LHCN-M2 (cell line): Measurements from ENCODE around the gene TNFSF13B. TPM values are rescaled to one million over a fixed set of nuclear protein-coding genes. Genes with fewer than 3 reads are reported as not detected.
"Not testable (repeated sequence)": the region's sequence is repeated elsewhere in the genome, so short reads cannot be mapped to it uniquely, and the experiment has no call there.

ENCODE experiments used
- DNase-seq: peaks from one replicate; pipeline ENCODE4 v3.0.0-alpha.2; 2012; ENCODE audit warnings: low read depth
- polyA plus RNA-seq: library from polyadenylated mRNA; unstranded; fragments of >200 nt; gene quantifications from one replicate; pipeline ENCODE4 v1.2.1, GENCODE V29; 2012; ENCODE audit warnings: missing spikeins
- total RNA-seq: library from RNA; depleted of rRNA; stranded (reverse); fragments of >200 nt; gene quantifications from 2 replicates; pipeline ENCODE4 v1.2.3, GENCODE V29; 2014; rRNA removed

TNFSF13B gene, protein sequence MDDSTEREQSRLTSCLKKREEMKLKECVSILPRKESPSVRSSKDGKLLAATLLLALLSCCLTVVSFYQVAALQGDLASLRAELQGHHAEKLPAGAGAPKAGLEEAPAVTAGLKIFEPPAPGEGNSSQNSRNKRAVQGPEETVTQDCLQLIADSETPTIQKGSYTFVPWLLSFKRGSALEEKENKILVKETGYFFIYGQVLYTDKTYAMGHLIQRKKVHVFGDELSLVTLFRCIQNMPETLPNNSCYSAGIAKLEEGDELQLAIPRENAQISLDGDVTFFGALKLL
- total RNA-seq: 4.4 and 7.2 TPM in 2 replicates
- polyA plus RNA-seq: 0.41 TPM

- DNase-seq: peak; percentile 79
Observed at GRCh38 chr13:108269601-108270328, at the start of gene TNFSF13B. TSS of gene TNFSF13B (plus strand) at chr13:108269718. CDS start at chr13:108269896, 178 bp downstream.

- DNase-seq: no peak
Observed at GRCh38 chr13:108220041-108220440, 49.5 kb upstream of the TNFSF13B start.

- DNase-seq: no peak
Observed at GRCh38 chr13:108223687-108224503, 45.6 kb upstream of the TNFSF13B start.

GRCh38 chr13:108225440-108225839 is 44.1 kb upstream of the TNFSF13B start:
- DNase-seq: no peak

- no peak for DNase-seq
Observed at GRCh38 chr13:108226184-108226583, 43.3 kb upstream of the TNFSF13B start.

DNA sequence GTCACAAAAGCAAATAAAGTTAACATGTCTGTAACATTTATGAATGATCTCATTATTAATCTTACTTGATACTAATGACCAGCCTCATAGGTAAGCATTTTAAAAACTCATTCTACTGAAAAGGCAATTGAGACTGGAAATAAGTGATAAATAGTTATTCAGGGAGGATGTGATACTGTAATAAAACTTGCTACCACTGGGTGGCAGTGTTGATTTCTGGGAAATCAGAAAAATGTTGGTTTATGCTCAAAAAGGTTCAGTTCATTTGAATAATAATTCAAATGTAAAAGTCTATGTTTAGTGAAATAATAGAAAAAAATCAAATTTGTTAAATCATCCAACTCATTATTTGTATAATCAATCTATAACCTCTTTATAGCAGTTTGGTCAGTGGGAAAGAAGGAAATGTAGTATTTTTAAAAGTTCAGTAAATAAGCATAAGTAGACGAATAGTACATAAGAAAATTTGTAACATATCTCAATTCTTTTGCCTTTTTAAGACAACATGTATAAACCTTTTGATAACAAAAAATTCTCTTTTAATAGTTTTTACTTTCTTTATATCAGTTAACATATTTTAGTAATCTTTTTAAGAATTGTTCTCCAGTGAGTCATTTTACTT is 41.8 kb upstream of the TNFSF13B start:
- DNase-seq: peak; percentile 36

- DNase-seq: no peak
Observed at GRCh38 chr13:108230377-108230776, 39.1 kb upstream of the TNFSF13B start.

DNA sequence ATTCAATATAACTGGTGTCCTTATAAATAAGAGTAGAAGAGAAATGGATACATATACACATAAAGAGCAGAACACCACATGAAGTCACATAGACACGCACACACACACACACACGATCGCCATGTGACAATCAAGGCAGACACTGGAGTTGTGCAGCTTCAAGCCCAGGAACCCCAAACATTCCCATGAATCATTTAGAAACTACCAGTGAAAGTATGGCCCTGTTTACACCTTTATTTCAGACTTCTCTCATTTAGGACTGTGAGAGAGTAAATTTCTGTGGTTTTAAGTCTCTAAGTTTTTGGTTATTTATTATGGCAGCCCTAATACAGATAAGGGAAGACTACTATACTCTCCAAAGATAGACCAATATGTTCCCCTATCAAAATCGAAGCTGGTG is 20.4 kb upstream of the TNFSF13B start:
- no peak for DNase-seq

GRCh38 chr13:108257248-108257647 is 12.3 kb upstream of the TNFSF13B start:
- no peak for DNase-seq

DNA sequence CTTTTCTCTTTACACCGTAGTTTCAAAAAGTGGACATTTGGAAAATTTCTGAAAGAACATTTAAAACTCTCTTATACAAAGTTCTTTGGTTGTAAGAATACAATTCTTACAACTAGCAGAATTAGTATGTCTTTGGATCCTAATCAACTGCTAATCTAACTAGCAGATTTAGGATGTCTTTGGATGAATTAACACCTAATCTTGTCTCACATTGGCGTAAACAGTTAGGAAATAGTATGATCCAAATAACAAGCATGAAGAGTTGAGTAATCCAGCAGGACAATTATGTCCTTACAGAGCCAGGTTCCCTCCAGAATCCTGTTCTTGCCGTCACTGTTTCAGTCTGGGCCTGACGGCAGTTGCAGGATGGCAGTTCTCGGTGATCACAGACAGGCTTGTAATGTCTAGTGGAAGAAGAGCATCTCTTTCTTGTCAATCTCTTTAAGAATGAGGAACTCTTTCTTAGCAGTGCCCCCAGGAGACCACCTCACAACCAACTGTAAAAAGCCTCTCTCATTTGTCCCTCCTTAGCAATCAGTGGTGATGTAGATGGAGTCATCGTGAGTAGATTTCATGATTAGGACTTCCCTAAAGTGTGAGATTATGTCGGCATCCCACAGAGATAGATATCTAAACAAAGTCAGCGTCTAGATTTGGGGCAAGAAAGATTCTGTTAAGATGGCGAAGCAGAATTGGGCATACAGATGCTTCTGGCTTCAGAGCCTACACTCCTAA is 5.7 kb upstream of the TNFSF13B start:
- no peak for DNase-seq

GRCh38 chr13:108266321-108266990 is 3.1 kb upstream of the TNFSF13B start:
- DNase-seq: no peak

DNA sequence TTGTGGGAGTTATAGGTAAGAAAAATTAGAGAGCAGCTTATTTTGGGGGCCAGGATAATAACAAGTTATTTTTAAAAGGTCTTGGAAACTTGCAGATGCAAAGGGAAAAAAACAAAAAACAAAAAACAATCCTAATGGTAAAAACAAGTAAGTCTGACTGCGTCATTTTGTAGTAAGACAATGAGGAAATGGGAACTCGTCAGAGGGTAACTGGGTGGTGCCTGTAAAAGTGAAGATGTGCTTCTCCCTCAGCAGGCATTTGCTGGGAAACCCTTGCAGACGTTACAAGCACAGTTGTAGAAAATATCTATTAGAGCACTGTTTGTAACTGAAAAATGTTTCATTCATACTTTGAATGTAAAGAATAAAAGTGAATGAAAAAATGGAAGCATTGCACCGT is 2.2 kb upstream of the TNFSF13B start:
- DNase-seq: no peak

DNA sequence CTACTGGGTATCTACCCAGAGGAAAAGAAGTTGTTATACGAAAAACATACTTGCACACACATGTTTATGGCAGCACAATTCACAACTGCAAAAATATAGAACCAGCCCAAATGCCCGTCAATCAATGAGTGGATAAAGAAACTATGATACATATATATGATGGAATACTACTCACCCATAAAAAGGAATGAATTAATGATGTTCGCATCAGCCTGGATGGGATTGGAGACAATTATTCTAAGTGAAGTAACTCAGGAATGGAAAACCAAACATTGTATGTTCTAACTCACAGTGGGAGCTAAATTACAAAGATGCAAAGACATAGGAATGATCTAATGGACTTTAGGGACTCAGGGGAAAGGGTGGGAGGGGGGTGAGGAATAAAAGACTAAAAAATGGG is 1.7 kb upstream of the TNFSF13B start:
- DNase-seq: not testable (repeated sequence)

- DNase-seq: no peak
Observed at GRCh38 chr13:108268466-108269112, 929 bp upstream of the TNFSF13B start.

DNA sequence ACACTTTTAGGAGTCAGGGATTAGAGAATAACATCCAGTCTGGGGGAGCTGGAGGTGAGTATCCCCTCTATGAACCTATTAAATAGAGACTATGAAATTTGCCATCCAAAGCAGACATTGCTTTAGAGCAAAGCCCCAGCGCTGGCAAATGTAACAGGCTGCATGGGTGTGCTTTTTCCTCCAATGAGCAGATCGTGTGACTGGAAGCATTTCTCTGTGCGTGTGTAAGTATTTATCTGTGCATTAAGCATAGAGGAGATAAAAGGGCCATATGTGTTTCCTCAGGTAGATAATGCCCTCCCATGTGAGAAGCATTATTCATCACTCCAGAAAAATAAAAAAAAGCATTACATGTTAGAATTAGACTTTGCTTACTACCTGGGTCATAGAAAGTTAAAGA is 924 bp downstream of the TNFSF13B start:
- no peak for DNase-seq

- DNase-seq: peak; percentile 49
Observed at GRCh38 chr13:108272333-108272732, 2.8 kb downstream of the TNFSF13B start.

DNA sequence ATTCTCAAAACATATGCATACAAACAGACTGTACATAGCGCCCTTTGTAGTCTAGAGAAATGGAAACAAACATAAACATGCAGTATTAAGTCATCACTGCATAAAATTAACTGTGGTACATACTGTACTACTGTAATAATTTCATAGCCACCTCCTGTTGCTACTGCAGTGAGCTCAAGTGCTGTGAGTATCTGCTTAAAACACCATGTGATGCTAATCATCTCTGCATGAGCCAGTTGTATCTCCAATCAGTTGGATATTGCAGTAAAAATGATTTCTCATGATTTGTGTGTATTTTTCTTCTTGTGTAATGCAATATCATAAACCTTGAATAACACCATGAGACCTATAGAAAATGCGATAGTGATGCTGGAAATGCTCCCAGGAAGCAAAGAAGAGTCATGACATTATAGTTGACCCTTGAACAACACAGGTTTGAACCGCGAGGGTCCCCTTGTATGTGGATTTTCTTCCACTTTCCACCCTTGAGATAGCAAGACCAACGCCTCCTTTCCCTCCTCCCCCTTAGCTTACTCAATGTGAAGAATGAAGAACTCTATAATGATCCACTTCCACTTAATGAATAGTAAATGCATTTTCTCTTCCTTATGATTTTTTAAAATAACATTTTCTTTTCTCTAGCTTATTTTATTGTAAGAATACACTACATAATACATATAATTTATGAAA is 4.1 kb downstream of the TNFSF13B start:
- DNase-seq: peak; percentile 10

- DNase-seq: no peak
Observed at GRCh38 chr13:108274718-108275117, 5.2 kb downstream of the TNFSF13B start.

DNA sequence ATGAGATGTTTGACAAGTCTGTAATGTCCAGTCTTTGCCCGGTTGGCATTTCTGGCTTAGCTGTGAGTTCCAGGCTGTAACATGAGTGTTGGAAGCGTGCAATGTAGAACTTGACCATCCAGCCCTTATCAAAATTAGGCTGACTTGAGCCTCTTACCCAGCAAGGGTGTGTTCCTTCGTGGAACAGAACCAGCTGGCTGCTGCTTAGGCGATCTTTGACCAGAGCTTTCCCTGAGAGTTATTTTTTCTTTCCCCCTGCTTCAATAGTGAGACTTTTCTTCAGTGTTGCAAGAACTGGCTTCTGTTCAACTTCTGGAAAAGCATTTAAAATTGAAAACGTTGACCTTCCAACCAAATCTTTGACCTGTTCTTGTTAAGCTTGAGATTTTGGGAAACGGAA is 6.5 kb downstream of the TNFSF13B start:
- no peak for DNase-seq
